ENCODE measurements around the gene VAV2. TPM values are rescaled to one million over a fixed set of nuclear protein-coding genes. Genes with fewer than 3 reads are reported as not detected.

VAV2 gene
- total RNA-seq, 4 donors from 2014 or later, result 15.0 to 25.7 (median 20.5) TPM

GRCh38 chr9:133837627-133838597, 154.2 kb downstream of the VAV2 start:
- DNase-seq, result no peak
- no peak for TF ChIP-seq POLR2A (IDR thresholded peaks at IDR 0.05)
- no peak for TF ChIP-seq CTCF (IDR thresholded peaks at IDR 0.05)
- no peak overlapping the region for H3K4me3 ChIP-seq (replicated peaks in 1 of 3)
- H3K4me1 ChIP-seq, result peaks cover 0 to 6% of the 10 kb centered on the region in 2 donors
- no peaks in the 10 kb centered on the region for H3K9me3 ChIP-seq
- intact Hi-C loops (cut with DNase I), result no loop called here
- no peak overlapping the region for H3K27ac ChIP-seq
- no peaks in the 10 kb centered on the region for H3K27me3 ChIP-seq
- no peaks in the 10 kb centered on the region for H3K36me3 ChIP-seq
- 92 to 95% methylated on average over 13 of the region's 13 CpGs for WGBS, 2 donors

- WGBS, 2 donors, result 95 to 97% methylated on average over 5 of the region's 5 CpGs
- Histone ChIP-seq H3K4me1 (peaks cover 0 to 6% of the 10 kb centered on the region in 2 donors), H3K4me3 (replicated peaks in 1 of 3) (no peak overlapping the region), H3K36me3 (no peaks in the 10 kb centered on the region), H3K27ac (no peak overlapping the region), H3K9me3 (no peaks in the 10 kb centered on the region), H3K27me3 (no peaks in the 10 kb centered on the region)
- no peak for DNase-seq
- TF ChIP-seq CTCF (IDR thresholded peaks at IDR 0.05) (no peak), POLR2A (IDR thresholded peaks at IDR 0.05) (no peak)
- intact Hi-C loops (cut with DNase I), result no loop called here
Observed at GRCh38 chr9:133836818-133837217, 155.3 kb downstream of the VAV2 start.

GRCh38 chr9:133836001-133836758, 155.9 kb downstream of the VAV2 start:
- 92 to 94% methylated on average over 13 to 17 of the region's 17 CpGs for WGBS, 2 donors
- H3K9me3 ChIP-seq, result no peaks in the 10 kb centered on the region
- H3K36me3 ChIP-seq, result no peaks in the 10 kb centered on the region
- H3K4me1 ChIP-seq, result peaks cover 0 to 6% of the 10 kb centered on the region in 2 donors
- H3K27ac ChIP-seq, result no peak overlapping the region
- no peak for TF ChIP-seq POLR2A (IDR thresholded peaks at IDR 0.05)
- TF ChIP-seq CTCF (IDR thresholded peaks at IDR 0.05), result no peak
- H3K27me3 ChIP-seq, result no peaks in the 10 kb centered on the region
- no peak overlapping the region for H3K4me3 ChIP-seq (replicated peaks in 1 of 3)
- no peak for DNase-seq
- intact Hi-C loops (cut with DNase I), result no loop called here

GRCh38 chr9:133835262-133835901, 156.7 kb downstream of the VAV2 start:
- intact Hi-C loops (cut with DNase I), result no loop called here
- Histone ChIP-seq H3K27me3 (no peaks in the 10 kb centered on the region), H3K4me1 (peaks cover 0 to 6% of the 10 kb centered on the region in 2 donors), H3K9me3 (no peaks in the 10 kb centered on the region), H3K27ac (no peak overlapping the region), H3K36me3 (no peaks in the 10 kb centered on the region), H3K4me3 (replicated peaks in 1 of 3) (no peak overlapping the region)
- no peak for DNase-seq
- no peak for TF ChIP-seq POLR2A (IDR thresholded peaks at IDR 0.05)
- TF ChIP-seq CTCF (IDR thresholded peaks at IDR 0.05), result no peak
- 81 to 88% methylated on average over 10 to 14 of the region's 22 CpGs for WGBS, 2 donors
